Transverse colon (tissue), 4 donors: Measurements from ENCODE around the gene LDLRAP1. TPM values are rescaled to one million over a fixed set of nuclear protein-coding genes. Genes with fewer than 3 reads are reported as not detected.

Experiments
- DNase-seq: peaks from one replicate; pipeline ENCODE4 v3.0.0-alpha.2; 2019
- H3K27ac ChIP-seq, 4 donors: fragments of 200-600 bp; sonication (generic); 2 replicates each; pipeline ENCODE4 v1.5.1; 2016 to 2018; ENCODE audit warnings: inconsistent platforms in 4 of 4
- H3K27me3 ChIP-seq: fragments of 200-600 bp; sonication (generic); 2 replicates; pipeline ENCODE4 v1.5.1; 2017; ENCODE audit warnings: inconsistent platforms
- H3K36me3 ChIP-seq, 4 donors: fragments of 200-600 bp; sonication (generic); 2 replicates each; pipeline ENCODE4 v1.5.1; 2017 to 2019; ENCODE audit warnings: inconsistent platforms in 4 of 4
- H3K4me1 ChIP-seq, 4 donors: fragments of 200-600 bp; sonication (generic); 2 replicates each; pipeline ENCODE4 v1.5.1; 2017 to 2020; ENCODE audit warnings: inconsistent platforms in 4 of 4
- H3K4me3 ChIP-seq, 4 donors: fragments of 200-600 bp; sonication (generic); 1 replicate in 1 of 4; 2 replicates in 3 of 4; pipeline versions ENCODE4 v1.5.1 to v1.6.1; 2017 to 2019; ENCODE audit warnings: inconsistent platforms in 4 of 4
- H3K9me3 ChIP-seq, 2 donors: fragments of 200-600 bp; sonication (generic); 2 replicates each; pipeline ENCODE4 v1.5.1; 2017 to 2019; ENCODE audit warnings: inconsistent platforms in 2 of 2
- EP300 ChIP-seq: sonication (generic); formaldehyde crosslinking; IDR thresholded peaks from one replicate; pipeline ENCODE4 v1.6.1; 2017; ENCODE audit warnings: antibody characterized with exemption, low read depth
- POLR2A ChIP-seq: fragments of 450-650 bp; IDR thresholded peaks from one replicate; pipeline ENCODE4 v1.6.1; 2016; ENCODE audit warnings: antibody characterized with exemption, mild to moderate bottlenecking, moderate library complexity
- POLR2AphosphoS5 ChIP-seq, 3 donors: sonication (generic); formaldehyde crosslinking; IDR thresholded peaks; one replicate each; pipeline ENCODE4 v1.6.1; 2016; ENCODE audit warnings: antibody characterized with exemption in 3 of 3
- WGBS, 2 donors: methylation state at CpG; one replicate each; pipeline ENCODE4 v1.1.5; 2018; ENCODE audit warnings: low coverage in 1 of 2; 5-methylcytosine and 5-hydroxymethylcytosine counted together
- in situ Hi-C, 4 donors: fragments of 200-750 bp; cut with MboI; loops; one replicate each; pipeline versions ENCODE4 v1.15.0 to v1.15.1; 2017; ENCODE audit warnings: low sequenced_read_pairs in 3 of 4, low pct_ligation_motif_present in 1 of 4, low pct_unique_long_range_greater_than_20kb in 1 of 4
- intact Hi-C: fragments of 100-400 bp; cut with DNase I; formaldehyde crosslinking; loops from one replicate; pipeline ENCODE4 v1.15.1; 2023; ENCODE audit warnings: low total_unique reads
- total RNA-seq, 4 donors: library from RNA; depleted of rRNA; stranded (reverse); fragments of >200 nt; gene quantifications; one replicate each; pipeline ENCODE4 v1.1.0, GENCODE V29; 2016
- TF ChIP-seq, protein P1 (sequence below), 5 experiments: fragments of 200-600 bp in 3 of 5; fragments of 450-650 bp in 2 of 5; sonication (generic) in 3 of 5; IDR thresholded peaks; 1 replicate in 2 of 5; 2 replicates in 3 of 5; pipeline ENCODE4 v1.5.1; 2016 to 2017; ENCODE audit warnings: antibody characterized with exemption in 5 of 5, inconsistent platforms in 3 of 5, mild to moderate bottlenecking in 2 of 5, moderate library complexity in 1 of 5

The LDLRAP1 gene
- total RNA-seq, 4 donors from 2014 or later: 24.9 to 75.6 (median 37.8) TPM

DNA sequence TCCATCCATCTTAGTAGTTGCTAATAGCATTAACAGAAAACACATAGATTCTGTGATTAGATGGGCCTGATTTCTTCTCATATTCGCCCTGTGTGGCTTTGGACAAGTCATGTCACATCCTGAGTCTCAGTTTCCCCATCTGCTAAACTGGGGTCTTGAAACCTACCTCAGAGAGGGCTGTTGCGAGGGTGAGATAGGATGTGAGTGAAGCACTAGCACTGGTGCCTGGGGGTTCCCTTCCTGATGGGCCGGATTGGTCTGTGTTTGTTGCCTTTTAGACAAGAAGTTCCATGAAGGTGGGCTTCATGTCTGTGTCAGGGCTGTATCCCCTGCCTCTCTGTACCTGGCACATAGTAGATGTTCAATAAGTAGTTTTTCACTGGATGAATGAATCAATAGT lies 69.7 kb downstream of the LDLRAP1 start:
- 88% methylated on average over 3 of the region's 3 CpGs; no CpG with 5 or more reads in 1 of the 2 donors for WGBS, 2 donors
- H3K4me3 ChIP-seq: no peak overlapping the region
- DNase-seq: no peak
- H3K36me3 ChIP-seq: no peaks in the 10 kb centered on the region
- H3K27me3 ChIP-seq: peaks cover 40% of the 10 kb centered on the region
- in situ Hi-C loops: loop anchor here (5.0 to 25.0 kb wide), 3 partner anchors 174 to 184 kb away; no protein-coding TSS in a partner anchor
- TF ChIP-seq, protein P1, sequence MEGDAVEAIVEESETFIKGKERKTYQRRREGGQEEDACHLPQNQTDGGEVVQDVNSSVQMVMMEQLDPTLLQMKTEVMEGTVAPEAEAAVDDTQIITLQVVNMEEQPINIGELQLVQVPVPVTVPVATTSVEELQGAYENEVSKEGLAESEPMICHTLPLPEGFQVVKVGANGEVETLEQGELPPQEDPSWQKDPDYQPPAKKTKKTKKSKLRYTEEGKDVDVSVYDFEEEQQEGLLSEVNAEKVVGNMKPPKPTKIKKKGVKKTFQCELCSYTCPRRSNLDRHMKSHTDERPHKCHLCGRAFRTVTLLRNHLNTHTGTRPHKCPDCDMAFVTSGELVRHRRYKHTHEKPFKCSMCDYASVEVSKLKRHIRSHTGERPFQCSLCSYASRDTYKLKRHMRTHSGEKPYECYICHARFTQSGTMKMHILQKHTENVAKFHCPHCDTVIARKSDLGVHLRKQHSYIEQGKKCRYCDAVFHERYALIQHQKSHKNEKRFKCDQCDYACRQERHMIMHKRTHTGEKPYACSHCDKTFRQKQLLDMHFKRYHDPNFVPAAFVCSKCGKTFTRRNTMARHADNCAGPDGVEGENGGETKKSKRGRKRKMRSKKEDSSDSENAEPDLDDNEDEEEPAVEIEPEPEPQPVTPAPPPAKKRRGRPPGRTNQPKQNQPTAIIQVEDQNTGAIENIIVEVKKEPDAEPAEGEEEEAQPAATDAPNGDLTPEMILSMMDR (IDR thresholded peaks at IDR 0.05): no peak
- H3K27ac ChIP-seq: no peak overlapping the region
- no peaks in the 10 kb centered on the region for H3K9me3 ChIP-seq
- peaks cover 12 to 37% (median 17%) of the 10 kb centered on the region in 4 donors for H3K4me1 ChIP-seq
- intact Hi-C loops: loop anchor here (5.0 kb wide), 1 partner anchor 184 kb away; no protein-coding TSS in a partner anchor

- no peak for DNase-seq
- Histone ChIP-seq H3K27ac (no peak overlapping the region), H3K27me3 (peaks cover 40% of the 10 kb centered on the region), H3K4me1 (peaks cover 16 to 41% (median 27%) of the 10 kb centered on the region in 4 donors), H3K9me3 (no peaks in the 10 kb centered on the region), H3K4me3 (no peak overlapping the region), H3K36me3 (no peaks in the 10 kb centered on the region)
- intact Hi-C loops: loop anchor here (5.0 kb wide), 2 partner anchors 128 to 183 kb away; no protein-coding TSS in a partner anchor
- TF ChIP-seq, protein P1 (IDR thresholded peaks at IDR 0.05): no peak
- no peak for TF ChIP-seq POLR2A
- TF ChIP-seq POLR2AphosphoS5 (IDR thresholded peaks at IDR 0.05): no peak
- in situ Hi-C loops: loop anchor here (5.0 to 25.0 kb wide), 3 partner anchors 173 to 183 kb away; no protein-coding TSS in a partner anchor
- 67% methylated on average over 4 of the region's 4 CpGs; no CpG with 5 or more reads in 1 of the 2 donors for WGBS, 2 donors
Observed at GRCh38 chr1:25614501-25615171, 71.2 kb downstream of the LDLRAP1 start.

- intact Hi-C loops: loop anchor here (5.0 kb wide), 1 partner anchor 127 kb away; no protein-coding TSS in a partner anchor
Observed at GRCh38 chr1:25615172-25615541, 71.8 kb downstream of the LDLRAP1 start.

DNA sequence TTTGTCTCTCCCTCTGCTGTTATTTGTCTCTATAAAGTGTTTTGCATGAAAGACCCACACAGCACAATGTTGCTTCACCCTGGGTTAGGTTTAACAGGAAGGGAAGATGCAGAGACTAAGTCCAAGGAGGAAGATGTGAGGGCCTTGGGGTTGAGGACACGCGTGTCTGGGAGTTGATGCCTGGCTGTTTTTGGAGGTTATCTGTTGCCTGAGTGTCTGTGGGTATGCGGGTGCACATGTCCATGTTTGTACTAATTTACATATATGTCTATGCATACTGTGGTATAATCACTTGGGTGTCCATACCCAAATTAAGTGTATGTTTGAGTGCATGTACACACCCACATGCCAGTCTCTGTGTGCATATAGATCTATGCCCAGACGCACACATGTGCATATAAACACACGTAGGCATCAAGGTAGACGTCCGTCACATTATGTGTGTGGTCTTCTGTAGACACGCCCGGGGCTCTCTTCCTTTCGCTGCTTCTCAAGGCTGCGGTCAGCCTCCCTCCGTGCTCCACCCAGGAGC lies 72.2 kb downstream of the LDLRAP1 start:
- WGBS, 2 donors: 5 to 9% methylated on average over 7 to 10 of the region's 12 CpGs
- Histone ChIP-seq H3K27me3 (peaks cover 31% of the 10 kb centered on the region), H3K27ac (peak overlapping the region; percentile 75 to 90 (median 82)), H3K4me1 (peaks cover 10 to 39% (median 28%) of the 10 kb centered on the region in 4 donors), H3K9me3 (no peaks in the 10 kb centered on the region), H3K4me3 (peak overlapping the region; percentile 37 to 69 (median 56)), H3K36me3 (no peaks in the 10 kb centered on the region)
- no peak for DNase-seq
- in situ Hi-C loops: loop anchor here in 3 of 4 donors (10.0 to 25.0 kb wide), 2 partner anchors 172 to 179 kb away; no protein-coding TSS in a partner anchor
- TF ChIP-seq POLR2AphosphoS5 (IDR thresholded peaks at IDR 0.05) (no peak), EP300 (no peak), POLR2A (no peak)
- TF ChIP-seq, protein P1 (IDR thresholded peaks at IDR 0.05): no peak
- intact Hi-C loops: loop anchor here (2.0 to 5.0 kb wide), 2 partner anchors 79 to 127 kb away; no protein-coding TSS in a partner anchor

More at GRCh38 chr1:25615172-25615541, 71.8 kb downstream of the LDLRAP1 start:
- Histone ChIP-seq H3K9me3 (no peaks in the 10 kb centered on the region), H3K36me3 (no peaks in the 10 kb centered on the region), H3K27ac (peak overlapping the region in 3 of 4 donors; percentile 77 to 90 (median 86)), H3K27me3 (peaks cover 34% of the 10 kb centered on the region), H3K4me3 (no peak overlapping the region), H3K4me1 (peaks cover 13 to 42% (median 28%) of the 10 kb centered on the region in 4 donors)
- in situ Hi-C loops: loop anchor here in 3 of 4 donors (10.0 to 25.0 kb wide), 2 partner anchors 172 to 180 kb away; no protein-coding TSS in a partner anchor
- TF ChIP-seq, protein P1 (IDR thresholded peaks at IDR 0.05): no peak
- TF ChIP-seq POLR2A (no peak), POLR2AphosphoS5 (IDR thresholded peaks at IDR 0.05) (no peak), EP300 (no peak)
- no peak for DNase-seq
- 20 to 44% methylated on average over 2 to 7 of the region's 7 CpGs for WGBS, 2 donors
